Measurements from ENCODE around the gene GAPDH.
"Not testable (repeated sequence)": the region's sequence is repeated elsewhere in the genome, so short reads cannot be mapped to it uniquely, and the experiment has no call there.

Gene GAPDH

GRCh38 chr12:6533923-6534694, at the start of gene GAPDH:
Gene GAPDH, plus strand, starts transcription at chr12:6534517. Its CDS starts 316 bp downstream, at chr12:6534833.
- DNase-seq (ENCODE audit: low spot score) = peak; percentile 81

GRCh38 chr12:6488240-6488639, 46.1 kb upstream of the GAPDH start:
- DNase-seq (ENCODE audit: low spot score) = no peak

GRCh38 chr12:6489449-6489848, 44.9 kb upstream of the GAPDH start:
- DNase-seq (ENCODE audit: low spot score) = no peak

GRCh38 chr12:6490673-6491072, 43.6 kb upstream of the GAPDH start:
- DNase-seq (ENCODE audit: low spot score) = not testable (repeated sequence)

GRCh38 chr12:6492838-6493496, 41.4 kb upstream of the GAPDH start, which contains the start of gene MRPL51:
Gene MRPL51, minus strand, starts transcription at chr12:6493262. Its CDS starts 126 bp downstream, at chr12:6493136.
- DNase-seq (ENCODE audit: low spot score) = peak; percentile 94

- peak; percentile 93 for DNase-seq (ENCODE audit: low spot score)
These were observed 40.6 kb upstream of the GAPDH start, which contains the start of gene NCAPD2 for GRCh38 chr12:6493497-6494257. Gene NCAPD2, plus strand, starts transcription at chr12:6494102. Its CDS starts 997 bp downstream, at chr12:6495099.

GRCh38 chr12:6494258-6494743, 40.0 kb upstream of the GAPDH start:
- DNase-seq (ENCODE audit: low spot score) = peak; percentile 16

GRCh38 chr12:6494968-6495367, 39.3 kb upstream of the GAPDH start:
- no peak for DNase-seq (ENCODE audit: low spot score)

GRCh38 chr12:6497291-6497690, 37.0 kb upstream of the GAPDH start:
- not testable (repeated sequence) for DNase-seq (ENCODE audit: low spot score)

GRCh38 chr12:6500466-6500865, 33.9 kb upstream of the GAPDH start:
- DNase-seq (ENCODE audit: low spot score) = no peak

GRCh38 chr12:6507102-6507998, 27.0 kb upstream of the GAPDH start:
- DNase-seq (ENCODE audit: low spot score) = no peak

GRCh38 chr12:6508087-6508486, 26.2 kb upstream of the GAPDH start:
- DNase-seq (ENCODE audit: low spot score) = no peak

GRCh38 chr12:6520186-6520585, 14.1 kb upstream of the GAPDH start:
- no peak for DNase-seq (ENCODE audit: low spot score)

GRCh38 chr12:6522193-6522592, 12.1 kb upstream of the GAPDH start:
- DNase-seq (ENCODE audit: low spot score) = no peak

- no peak for DNase-seq (ENCODE audit: low spot score)
These were observed 10.6 kb upstream of the GAPDH start for GRCh38 chr12:6523708-6524107.

GRCh38 chr12:6524648-6525047, 9.7 kb upstream of the GAPDH start:
- no peak for DNase-seq (ENCODE audit: low spot score)

GRCh38 chr12:6526201-6526600, 8.1 kb upstream of the GAPDH start:
- no peak for DNase-seq (ENCODE audit: low spot score)

GRCh38 chr12:6526766-6527525, 7.4 kb upstream of the GAPDH start:
- no peak for DNase-seq (ENCODE audit: low spot score)

- DNase-seq (ENCODE audit: low spot score) = no peak
These were observed 6.6 kb upstream of the GAPDH start for GRCh38 chr12:6527711-6528110.

GRCh38 chr12:6528539-6529235, 5.6 kb upstream of the GAPDH start:
- no peak for DNase-seq (ENCODE audit: low spot score)

Measured in hematopoietic multipotent progenitor cell treated with erythropoietin and hydrocortisone succinate and interleukin-3 and kit ligand, for 17 days (in vitro differentiated cells).